ENCODE results near the gene SLC38A6. TPM values are rescaled to one million over a fixed set of nuclear protein-coding genes. Genes with fewer than 3 reads are reported as not detected.

SLC38A6 gene
- total and polyA plus RNA-seq, 2 of the 13 experiments (the other 11 are each of a cell fraction or from before 2014, with no cell fraction given), result 6.9 to 22.1 TPM

DNA sequence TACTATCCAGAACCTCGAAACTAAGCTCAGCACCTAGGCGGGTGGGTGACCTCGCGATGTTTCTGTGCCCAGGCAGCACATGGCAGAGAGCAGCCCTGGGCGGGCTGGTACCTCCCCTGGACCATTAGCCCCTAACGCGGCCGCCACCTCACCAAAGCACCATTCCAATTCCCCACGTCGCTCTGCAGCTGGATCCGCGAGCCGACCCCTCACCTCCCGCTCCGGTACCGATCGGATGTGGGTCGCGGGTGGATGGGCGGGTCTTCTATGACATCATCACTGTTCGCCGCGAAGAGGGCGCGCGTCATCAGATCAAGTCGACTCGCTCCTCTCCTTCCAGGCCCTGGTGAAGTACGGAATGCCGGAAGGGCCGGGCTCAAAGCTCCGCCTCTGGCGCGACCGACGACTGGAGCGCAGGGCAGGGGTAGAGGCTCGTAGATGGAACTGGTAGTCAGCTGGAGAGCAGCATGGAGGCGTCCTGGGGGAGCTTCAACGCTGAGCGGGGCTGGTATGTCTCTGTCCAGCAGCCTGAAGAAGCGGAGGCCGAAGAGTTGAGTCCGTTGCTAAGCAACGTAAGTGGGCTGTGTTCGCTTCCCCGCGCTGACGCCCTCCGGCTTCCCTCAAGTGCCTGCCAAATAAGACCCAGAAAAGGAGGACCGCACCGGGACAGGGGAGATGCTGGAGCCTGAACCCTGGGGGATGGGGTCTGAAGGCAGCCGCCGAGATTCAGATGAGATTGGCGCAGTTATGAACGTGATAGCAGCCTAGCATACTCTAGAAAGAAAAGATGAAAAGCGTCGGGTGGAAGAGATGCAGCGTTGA, at the start of gene SLC38A6, which contains the start of gene TRMT5 (continued):
- TF ChIP-seq CCDC6 (CRISPR knock-in tag; IDR thresholded peaks at IDR 0.05) (peak; percentile 54; the same call in 1 of the 2 replicates), ZFP91 (CRISPR knock-in tag; IDR thresholded peaks at IDR 0.05; ENCODE audit: borderline replicate concordance) (peak; percentile 91), RNF2 (conservative IDR thresholded peaks at IDR 0.05; ENCODE audit: low read depth) (no peak; the same call in none of the 2 replicates), ZNF530 (CRISPR knock-in tag; IDR thresholded peaks at IDR 0.05; ENCODE audit: low read depth) (no peak), XRCC5 (optimal IDR thresholded peaks at IDR 0.05; ENCODE audit: low read length) (peak; percentile 70), SATB2 (CRISPR knock-in tag; IDR thresholded peaks at IDR 0.05) (no peak), SNRNP70 (IDR thresholded peaks at IDR 0.05; ENCODE audit: low read depth, low read length) (no peak), TSC22D2 (CRISPR knock-in tag; IDR thresholded peaks at IDR 0.05; ENCODE audit: borderline replicate concordance) (no peak), MXD1 (CRISPR knock-in tag; IDR thresholded peaks at IDR 0.05) (no peak; the same call in 1 of the 2 replicates), HIVEP1 (CRISPR knock-in tag; IDR thresholded peaks at IDR 0.05) (no peak), TBX2 (CRISPR knock-in tag; IDR thresholded peaks at IDR 0.05; ENCODE audit: borderline replicate concordance) (peak; percentile 77; the same call in 1 of the 2 replicates), BRCA1 (CRISPR knock-in tag; IDR thresholded peaks at IDR 0.05) (peak; percentile 13; the same call in 1 of the 2 replicates), ZNF441 (CRISPR knock-in tag; IDR thresholded peaks at IDR 0.05; ENCODE audit: borderline replicate concordance) (peak; percentile 61; the same call in 1 of the 2 replicates), ZNF430 (CRISPR knock-in tag; IDR thresholded peaks at IDR 0.05) (peak; percentile 63; the same call in 1 of the 2 replicates), SP4 (CRISPR knock-in tag; IDR thresholded peaks at IDR 0.05) (peak; percentile 99), ZNF337 (CRISPR knock-in tag; IDR thresholded peaks at IDR 0.05; ENCODE audit: borderline replicate concordance, low read depth) (no peak), HCFC1 (IDR thresholded peaks at IDR 0.05; ENCODE audit: low read depth, low read length) (peak; percentile 65), KAT8 (CRISPR knock-in tag; IDR thresholded peaks at IDR 0.05) (peak; percentile 97), HDAC6 (IDR thresholded peaks at IDR 0.05; ENCODE audit: low read depth, low read length) (no peak)
- TF ChIP-seq, protein P1, sequence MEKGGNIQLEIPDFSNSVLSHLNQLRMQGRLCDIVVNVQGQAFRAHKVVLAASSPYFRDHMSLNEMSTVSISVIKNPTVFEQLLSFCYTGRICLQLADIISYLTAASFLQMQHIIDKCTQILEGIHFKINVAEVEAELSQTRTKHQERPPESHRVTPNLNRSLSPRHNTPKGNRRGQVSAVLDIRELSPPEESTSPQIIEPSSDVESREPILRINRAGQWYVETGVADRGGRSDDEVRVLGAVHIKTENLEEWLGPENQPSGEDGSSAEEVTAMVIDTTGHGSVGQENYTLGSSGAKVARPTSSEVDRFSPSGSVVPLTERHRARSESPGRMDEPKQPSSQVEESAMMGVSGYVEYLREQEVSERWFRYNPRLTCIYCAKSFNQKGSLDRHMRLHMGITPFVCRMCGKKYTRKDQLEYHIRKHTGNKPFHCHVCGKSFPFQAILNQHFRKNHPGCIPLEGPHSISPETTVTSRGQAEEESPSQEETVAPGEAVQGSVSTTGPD (CRISPR knock-in tag; IDR thresholded peaks at IDR 0.05), result no peak
- TF ChIP-seq, protein P2, sequence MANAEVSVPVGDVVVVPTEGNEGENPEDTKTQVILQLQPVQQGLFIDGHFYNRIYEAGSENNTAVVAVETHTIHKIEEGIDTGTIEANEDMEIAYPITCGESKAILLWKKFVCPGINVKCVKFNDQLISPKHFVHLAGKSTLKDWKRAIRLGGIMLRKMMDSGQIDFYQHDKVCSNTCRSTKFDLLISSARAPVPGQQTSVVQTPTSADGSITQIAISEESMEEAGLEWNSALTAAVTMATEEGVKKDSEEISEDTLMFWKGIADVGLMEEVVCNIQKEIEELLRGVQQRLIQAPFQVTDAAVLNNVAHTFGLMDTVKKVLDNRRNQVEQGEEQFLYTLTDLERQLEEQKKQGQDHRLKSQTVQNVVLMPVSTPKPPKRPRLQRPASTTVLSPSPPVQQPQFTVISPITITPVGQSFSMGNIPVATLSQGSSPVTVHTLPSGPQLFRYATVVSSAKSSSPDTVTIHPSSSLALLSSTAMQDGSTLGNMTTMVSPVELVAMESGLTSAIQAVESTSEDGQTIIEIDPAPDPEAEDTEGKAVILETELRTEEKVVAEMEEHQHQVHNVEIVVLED (CRISPR knock-in tag; IDR thresholded peaks at IDR 0.05; ENCODE audit: borderline replicate concordance), result peak; percentile 48; the same call in 1 of the 2 replicates
- TF ChIP-seq, protein P3, sequence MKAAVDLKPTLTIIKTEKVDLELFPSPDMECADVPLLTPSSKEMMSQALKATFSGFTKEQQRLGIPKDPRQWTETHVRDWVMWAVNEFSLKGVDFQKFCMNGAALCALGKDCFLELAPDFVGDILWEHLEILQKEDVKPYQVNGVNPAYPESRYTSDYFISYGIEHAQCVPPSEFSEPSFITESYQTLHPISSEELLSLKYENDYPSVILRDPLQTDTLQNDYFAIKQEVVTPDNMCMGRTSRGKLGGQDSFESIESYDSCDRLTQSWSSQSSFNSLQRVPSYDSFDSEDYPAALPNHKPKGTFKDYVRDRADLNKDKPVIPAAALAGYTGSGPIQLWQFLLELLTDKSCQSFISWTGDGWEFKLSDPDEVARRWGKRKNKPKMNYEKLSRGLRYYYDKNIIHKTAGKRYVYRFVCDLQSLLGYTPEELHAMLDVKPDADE (CRISPR knock-in tag; IDR thresholded peaks at IDR 0.05), result no peak

All from HepG2 (cell line).